Measurements from ENCODE around the gene KIF19. TPM values are rescaled to one million over a fixed set of nuclear protein-coding genes. Genes with fewer than 3 reads are reported as not detected.

The KIF19 gene
- total and polyA plus RNA-seq, 2 experiments from 2014 or later, result 0.39 TPM; not detected in 1

DNA sequence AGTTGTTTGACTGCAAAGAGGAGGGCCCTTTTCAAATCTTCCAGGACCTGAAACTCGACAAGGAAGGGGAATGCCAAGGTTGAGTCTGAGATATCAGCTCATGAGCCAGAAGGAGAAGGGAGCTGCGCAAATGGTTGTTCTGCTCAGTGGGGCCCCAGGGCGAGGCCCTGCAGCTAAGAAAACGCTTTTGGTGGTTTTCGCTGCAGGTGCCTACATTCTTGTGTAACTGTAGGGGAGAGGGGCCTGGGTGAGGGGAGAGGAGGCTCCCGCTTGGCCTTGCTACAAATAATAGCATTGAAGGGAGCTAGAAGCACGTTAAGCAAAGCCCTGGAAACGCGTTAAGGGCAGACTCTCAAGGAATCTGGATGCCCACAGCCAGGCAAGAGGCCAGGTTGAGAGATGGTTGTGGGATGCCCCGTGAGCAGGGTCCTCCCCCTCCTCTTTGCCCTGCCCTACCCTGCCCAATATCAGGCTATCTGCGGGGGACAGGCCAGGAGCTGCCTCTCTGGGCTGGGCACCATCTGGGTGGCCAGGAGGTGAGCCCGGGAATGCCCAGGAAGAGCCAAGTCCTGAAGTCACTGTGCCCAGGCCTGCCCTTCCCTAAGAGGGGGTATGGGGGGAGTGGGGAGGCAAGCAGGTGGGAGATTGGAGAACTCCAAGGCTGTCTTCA is 63.2 kb downstream of the KIF19 start:
- Histone ChIP-seq H3K9me3 (ENCODE audit: low read depth) (no peaks in the 10 kb centered on the region), H3K4me3 (no peak overlapping the region), H3K36me3 (no peaks in the 10 kb centered on the region), H3K27me3 (no peaks in the 10 kb centered on the region), H3K4me1 (ENCODE audit: low read depth) (peaks cover 32% of the 10 kb centered on the region), H3K27ac (no peak overlapping the region)
- no peak for DNase-seq (ENCODE audit: low read depth in 1 of 2, low spot score in 1 of 2)
- no peak for TF ChIP-seq CTCF (IDR thresholded peaks at IDR 0.05; ENCODE audit: low read depth, low read length)

- Histone ChIP-seq H3K27me3 (no peaks in the 10 kb centered on the region), H3K4me3 (no peak overlapping the region), H3K36me3 (no peaks in the 10 kb centered on the region), H3K4me1 (ENCODE audit: low read depth) (peaks cover 36% of the 10 kb centered on the region), H3K9me3 (ENCODE audit: low read depth) (no peaks in the 10 kb centered on the region), H3K27ac (peak overlapping the region; percentile 95)
- TF ChIP-seq CTCF (IDR thresholded peaks at IDR 0.05; ENCODE audit: low read depth, low read length), result no peak
- DNase-seq (ENCODE audit: low read depth in 1 of 2, low spot score in 1 of 2), result no peak
Observed at GRCh38 chr17:74389937-74390679, 64.1 kb downstream of the KIF19 start.

DNA sequence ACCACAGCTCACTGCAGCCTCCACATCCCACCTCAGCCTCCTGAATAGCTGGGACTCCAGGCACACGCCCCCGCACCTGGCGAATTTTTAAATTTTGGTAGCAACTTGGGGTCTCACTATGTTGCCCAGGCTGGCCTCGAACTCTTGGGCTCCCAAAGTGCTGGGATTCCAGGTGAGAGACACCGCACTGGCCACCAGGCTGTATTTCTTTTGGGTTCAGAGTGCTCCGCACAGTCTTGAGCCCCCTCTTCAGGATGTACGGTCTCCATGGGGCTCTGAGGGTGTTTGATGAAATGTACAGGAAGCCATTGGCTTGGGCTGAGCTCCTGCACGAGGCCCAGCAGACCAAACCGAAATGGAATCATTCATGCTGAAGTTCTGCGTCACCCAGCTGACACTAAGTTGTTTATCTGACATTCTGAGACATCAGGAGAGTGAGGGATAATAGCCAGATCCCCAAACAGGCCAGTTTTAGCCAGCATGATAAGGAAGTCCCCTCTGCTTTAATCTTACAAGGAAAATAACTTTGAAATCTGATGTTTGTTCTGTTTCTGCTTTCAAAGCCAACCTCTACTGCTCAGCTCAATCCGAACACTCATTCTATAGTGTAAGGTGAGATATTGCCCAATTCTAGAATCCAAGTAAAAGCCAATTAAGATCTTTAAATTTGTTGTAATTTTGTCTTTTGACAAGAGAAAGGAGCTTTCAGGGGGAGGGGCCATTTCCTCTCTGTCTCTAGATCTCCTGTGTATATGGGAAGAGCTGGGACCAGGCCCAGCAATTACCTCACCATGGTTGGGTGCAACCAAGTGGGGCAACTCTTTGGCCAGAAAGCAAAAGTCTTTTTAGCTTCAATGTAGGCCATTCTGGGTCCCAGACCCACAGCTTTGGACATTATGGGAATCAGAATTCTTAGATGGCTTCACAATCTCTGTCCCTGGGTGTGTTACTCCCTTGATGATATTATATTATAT is 64.9 kb downstream of the KIF19 start:
- H3K4me1 ChIP-seq (ENCODE audit: low read depth), result peaks cover 38% of the 10 kb centered on the region
- peak in 1 of 2 donors; percentile 30 for DNase-seq (ENCODE audit: low read depth in 1 of 2, low spot score in 1 of 2)
- no peaks in the 10 kb centered on the region for H3K27me3 ChIP-seq
- H3K4me3 ChIP-seq, result no peak overlapping the region
- no peaks in the 10 kb centered on the region for H3K36me3 ChIP-seq
- no peaks in the 10 kb centered on the region for H3K9me3 ChIP-seq (ENCODE audit: low read depth)
- TF ChIP-seq CTCF (IDR thresholded peaks at IDR 0.05; ENCODE audit: low read depth, low read length), result no peak
- H3K27ac ChIP-seq, result peak overlapping the region; percentile 95

DNA sequence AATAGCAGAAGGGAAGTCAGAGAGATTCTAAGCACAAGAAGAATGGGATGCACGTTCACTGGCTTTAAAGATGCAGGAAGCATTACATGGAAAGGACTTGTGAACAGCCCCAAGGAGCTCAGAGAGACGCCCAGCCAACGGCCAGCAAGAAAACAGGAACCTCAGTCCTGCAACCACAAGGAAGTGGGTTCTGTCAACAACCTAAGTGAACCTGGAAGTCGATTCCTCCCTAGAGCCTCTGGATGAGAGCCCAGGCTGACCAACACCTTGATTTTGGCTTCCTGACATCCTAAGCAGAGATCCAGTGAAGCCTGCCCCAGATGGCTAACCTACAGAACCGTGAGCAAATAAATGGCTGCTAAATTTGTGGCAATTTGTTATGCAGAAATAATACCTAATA is 65.7 kb downstream of the KIF19 start:
- Histone ChIP-seq H3K27ac (peak overlapping the region; percentile 95), H3K36me3 (no peaks in the 10 kb centered on the region), H3K9me3 (ENCODE audit: low read depth) (no peaks in the 10 kb centered on the region), H3K4me1 (ENCODE audit: low read depth) (peaks cover 32% of the 10 kb centered on the region), H3K4me3 (no peak overlapping the region), H3K27me3 (no peaks in the 10 kb centered on the region)
- no peak for TF ChIP-seq CTCF (IDR thresholded peaks at IDR 0.05; ENCODE audit: low read depth, low read length)
- DNase-seq (ENCODE audit: low read depth in 1 of 2, low spot score in 1 of 2), result no peak

DNA sequence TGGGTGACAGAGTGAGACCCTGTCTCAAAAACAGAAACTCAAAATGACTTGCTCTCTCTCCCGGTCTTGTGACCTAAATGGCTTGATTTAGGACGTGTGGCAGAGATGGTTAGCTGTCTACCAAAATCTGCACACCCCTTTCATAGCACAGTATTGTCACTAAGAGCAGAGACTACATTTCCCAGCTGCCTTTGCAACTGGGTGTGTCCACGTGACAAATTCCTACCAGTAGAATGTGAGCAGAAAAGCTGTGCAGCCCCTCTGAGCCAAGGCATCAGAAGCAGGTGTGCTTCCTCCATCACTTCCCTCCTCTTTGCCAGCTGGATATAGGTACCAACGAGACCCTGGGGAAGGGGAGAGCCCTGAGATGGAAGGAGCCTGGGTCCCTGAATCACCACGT is 66.8 kb downstream of the KIF19 start:
- H3K4me3 ChIP-seq, result no peak overlapping the region
- no peaks in the 10 kb centered on the region for H3K36me3 ChIP-seq
- H3K9me3 ChIP-seq (ENCODE audit: low read depth), result no peaks in the 10 kb centered on the region
- H3K4me1 ChIP-seq (ENCODE audit: low read depth), result peaks cover 32% of the 10 kb centered on the region
- H3K27ac ChIP-seq, result no peak overlapping the region
- no peaks in the 10 kb centered on the region for H3K27me3 ChIP-seq
- TF ChIP-seq CTCF (IDR thresholded peaks at IDR 0.05; ENCODE audit: low read depth, low read length), result no peak
- no peak for DNase-seq (ENCODE audit: low read depth in 1 of 2, low spot score in 1 of 2)

Data from cardiac muscle cell (in vitro differentiated cells and primary cell).